KMS-11 (cell line): Measurements from ENCODE around the gene ASB2.

Source experiments
- H2AFZ ChIP-seq: fragments of 200-600 bp; sonication (generic); 2 replicates; pipeline ENCODE4 v1.6.1; 2016; ENCODE audit warnings: antibody characterized with exemption, mixed run types, low read depth
- H3K27ac ChIP-seq: fragments of 200-600 bp; sonication (generic); 2 replicates; pipeline ENCODE4 v1.6.1; 2016; ENCODE audit warnings: mild to moderate bottlenecking, mixed run types
- H3K27me3 ChIP-seq: fragments of 200-600 bp; sonication (generic); 2 replicates; pipeline ENCODE4 v1.6.1; 2017; ENCODE audit warnings: mild to moderate bottlenecking, low read depth, mixed run types, moderate library complexity; ENCODE audit not compliant: insufficient read depth
- H3K36me3 ChIP-seq: fragments of 200-600 bp; sonication (generic); 2 replicates; pipeline ENCODE4 v1.6.1; 2017; ENCODE audit warnings: mild to moderate bottlenecking, mixed run types; ENCODE audit not compliant: insufficient read depth
- H3K4me1 ChIP-seq: fragments of 200-600 bp; sonication (generic); 2 replicates; pipeline ENCODE4 v1.6.1; 2016; ENCODE audit warnings: mild to moderate bottlenecking, low read depth, mixed run types; ENCODE audit not compliant: poor library complexity, severe bottlenecking
- H3K4me2 ChIP-seq: fragments of 200-600 bp; sonication (generic); 2 replicates; pipeline ENCODE4 v1.7.0; 2016; ENCODE audit warnings: mild to moderate bottlenecking, mixed run types
- H3K4me3 ChIP-seq: fragments of 200-600 bp; sonication (generic); IDR thresholded peaks from 2 replicates; pipeline ENCODE4 v1.6.1; 2017; ENCODE audit warnings: low read depth, low read length, mixed read lengths; ENCODE audit not compliant: insufficient read depth
- H3K79me2 ChIP-seq: fragments of 200-600 bp; sonication (generic); 2 replicates; pipeline ENCODE4 v1.6.1; 2016; ENCODE audit warnings: low read depth, mixed run types; ENCODE audit not compliant: insufficient read depth
- H3K9ac ChIP-seq: fragments of 200-600 bp; sonication (generic); 2 replicates; pipeline ENCODE4 v1.6.1; 2016; ENCODE audit warnings: mild to moderate bottlenecking, mixed run types
- H4K20me1 ChIP-seq: fragments of 200-600 bp; sonication (generic); 2 replicates; pipeline ENCODE4 v1.6.1; 2016; ENCODE audit warnings: mild to moderate bottlenecking, mixed run types; ENCODE audit not compliant: insufficient read depth
- CTCF ChIP-seq: fragments of 200-600 bp; sonication (generic); conservative IDR thresholded peaks from 2 replicates; pipeline ENCODE4 v1.6.1; 2017; ENCODE audit warnings: low read depth, mild to moderate bottlenecking, antibody characterized with exemption, low read length, moderate library complexity, mixed read lengths

Gene ASB2

GRCh38 chr14:94005324-94006073, 29.1 kb upstream of the ASB2 start:
- Histone ChIP-seq H3K4me2 (no peak overlapping the region), H2AFZ (no peak overlapping the region), H3K9ac (no peak overlapping the region), H3K4me1 (peaks cover 52% of the 10 kb centered on the region), H3K79me2 (no peaks in the 10 kb centered on the region), H3K27ac (no peak overlapping the region), H3K27me3 (no peaks in the 10 kb centered on the region), H3K4me3 (no peak overlapping the region), H3K36me3 (no peaks in the 10 kb centered on the region), H4K20me1 (no peaks in the 10 kb centered on the region)
- peak; percentile 34 for TF ChIP-seq CTCF

GRCh38 chr14:94004015-94004414, 27.6 kb upstream of the ASB2 start:
- H3K4me3 ChIP-seq: no peak overlapping the region
- H4K20me1 ChIP-seq: no peaks in the 10 kb centered on the region
- H2AFZ ChIP-seq: no peak overlapping the region
- no peak for TF ChIP-seq CTCF
- no peaks in the 10 kb centered on the region for H3K27me3 ChIP-seq
- no peak overlapping the region for H3K4me2 ChIP-seq
- H3K9ac ChIP-seq: no peak overlapping the region
- peaks cover 47% of the 10 kb centered on the region for H3K4me1 ChIP-seq
- no peak overlapping the region for H3K27ac ChIP-seq
- H3K79me2 ChIP-seq: no peaks in the 10 kb centered on the region
- H3K36me3 ChIP-seq: no peaks in the 10 kb centered on the region

- H3K27me3 ChIP-seq: no peaks in the 10 kb centered on the region
- no peaks in the 10 kb centered on the region for H3K36me3 ChIP-seq
- TF ChIP-seq CTCF: no peak
- H4K20me1 ChIP-seq: no peaks in the 10 kb centered on the region
- H3K4me3 ChIP-seq: no peak overlapping the region
- no peak overlapping the region for H2AFZ ChIP-seq
- H3K79me2 ChIP-seq: no peaks in the 10 kb centered on the region
- H3K4me2 ChIP-seq: no peak overlapping the region
- no peak overlapping the region for H3K9ac ChIP-seq
- no peak overlapping the region for H3K27ac ChIP-seq
- H3K4me1 ChIP-seq: peaks cover 47% of the 10 kb centered on the region
Measured at GRCh38 chr14:94003397-94003796, 27.0 kb upstream of the ASB2 start.

- Histone ChIP-seq H3K4me3 (no peak overlapping the region), H3K27ac (no peak overlapping the region), H3K4me1 (peaks cover 34% of the 10 kb centered on the region), H3K27me3 (no peaks in the 10 kb centered on the region), H2AFZ (no peak overlapping the region), H3K79me2 (no peaks in the 10 kb centered on the region), H3K4me2 (no peak overlapping the region), H3K36me3 (no peaks in the 10 kb centered on the region), H4K20me1 (no peaks in the 10 kb centered on the region), H3K9ac (no peak overlapping the region)
- peak; percentile 91 for TF ChIP-seq CTCF
Measured at GRCh38 chr14:94001501-94002396, 25.4 kb upstream of the ASB2 start.
